Measurements from ENCODE around the gene RAB40B. TPM values are rescaled to one million over a fixed set of nuclear protein-coding genes. Genes with fewer than 3 reads are reported as not detected.

Gene RAB40B
- total RNA-seq, 1 experiment from 2014 or later = 22.1 TPM

GRCh38 chr17:82631544-82631943 is 67.0 kb downstream of the RAB40B start (continued):
- no peak for TF ChIP-seq REST (IDR thresholded peaks at IDR 0.05; ENCODE audit: low read depth)
- no peak for TF ChIP-seq ATF3 (IDR thresholded peaks at IDR 0.05)
- no peak for TF ChIP-seq POLR2AphosphoS5 (IDR thresholded peaks at IDR 0.05; ENCODE audit: low read depth, low read length)
- TF ChIP-seq EZH2 (IDR thresholded peaks at IDR 0.05) = no peak
- no peak for TF ChIP-seq RAD21 (IDR thresholded peaks at IDR 0.05; ENCODE audit: low read depth)
- TF ChIP-seq ZBTB33 (IDR thresholded peaks at IDR 0.05; ENCODE audit: extremely low read depth, insufficient replicate concordance, low read length) = no peak
- no peak for TF ChIP-seq JUND (IDR thresholded peaks at IDR 0.05)
- no peak for TF ChIP-seq SIN3A (IDR thresholded peaks at IDR 0.05; ENCODE audit: low read depth)
- TF ChIP-seq EGR1 (IDR thresholded peaks at IDR 0.05; ENCODE audit: low read depth) = no peak
- no peak for TF ChIP-seq ZNF274 (IDR thresholded peaks at IDR 0.05; ENCODE audit: low read depth, low read length)
- no peak for TF ChIP-seq EZH2phosphoT487 (IDR thresholded peaks at IDR 0.05; ENCODE audit: borderline replicate concordance)
